KMS-11 (cell line): ENCODE results near the gene TAGLN2.
A peak's percentile ranks its signal among the peaks of the same experiment; 100 is the strongest.

ENCODE experiments used
- H2AFZ ChIP-seq: fragments of 200-600 bp; sonication (generic); 2 replicates; pipeline ENCODE4 v1.6.1; 2016; ENCODE audit warnings: antibody characterized with exemption, mixed run types, low read depth
- H3K27ac ChIP-seq: fragments of 200-600 bp; sonication (generic); 2 replicates; pipeline ENCODE4 v1.6.1; 2016; ENCODE audit warnings: mild to moderate bottlenecking, mixed run types
- H3K27me3 ChIP-seq: fragments of 200-600 bp; sonication (generic); 2 replicates; pipeline ENCODE4 v1.6.1; 2017; ENCODE audit warnings: mild to moderate bottlenecking, low read depth, mixed run types, moderate library complexity; ENCODE audit not compliant: insufficient read depth
- H3K36me3 ChIP-seq: fragments of 200-600 bp; sonication (generic); 2 replicates; pipeline ENCODE4 v1.6.1; 2017; ENCODE audit warnings: mild to moderate bottlenecking, mixed run types; ENCODE audit not compliant: insufficient read depth
- H3K4me1 ChIP-seq: fragments of 200-600 bp; sonication (generic); 2 replicates; pipeline ENCODE4 v1.6.1; 2016; ENCODE audit warnings: mild to moderate bottlenecking, low read depth, mixed run types; ENCODE audit not compliant: poor library complexity, severe bottlenecking
- H3K4me2 ChIP-seq: fragments of 200-600 bp; sonication (generic); 2 replicates; pipeline ENCODE4 v1.7.0; 2016; ENCODE audit warnings: mild to moderate bottlenecking, mixed run types
- H3K4me3 ChIP-seq: fragments of 200-600 bp; sonication (generic); IDR thresholded peaks from 2 replicates; pipeline ENCODE4 v1.6.1; 2017; ENCODE audit warnings: low read depth, low read length, mixed read lengths; ENCODE audit not compliant: insufficient read depth
- H3K79me2 ChIP-seq: fragments of 200-600 bp; sonication (generic); 2 replicates; pipeline ENCODE4 v1.6.1; 2016; ENCODE audit warnings: low read depth, mixed run types; ENCODE audit not compliant: insufficient read depth
- H3K9ac ChIP-seq: fragments of 200-600 bp; sonication (generic); 2 replicates; pipeline ENCODE4 v1.6.1; 2016; ENCODE audit warnings: mild to moderate bottlenecking, mixed run types
- H4K20me1 ChIP-seq: fragments of 200-600 bp; sonication (generic); 2 replicates; pipeline ENCODE4 v1.6.1; 2016; ENCODE audit warnings: mild to moderate bottlenecking, mixed run types; ENCODE audit not compliant: insufficient read depth
- CTCF ChIP-seq: fragments of 200-600 bp; sonication (generic); conservative IDR thresholded peaks from 2 replicates; pipeline ENCODE4 v1.6.1; 2017; ENCODE audit warnings: low read depth, mild to moderate bottlenecking, antibody characterized with exemption, low read length, moderate library complexity, mixed read lengths

TAGLN2 gene

DNA sequence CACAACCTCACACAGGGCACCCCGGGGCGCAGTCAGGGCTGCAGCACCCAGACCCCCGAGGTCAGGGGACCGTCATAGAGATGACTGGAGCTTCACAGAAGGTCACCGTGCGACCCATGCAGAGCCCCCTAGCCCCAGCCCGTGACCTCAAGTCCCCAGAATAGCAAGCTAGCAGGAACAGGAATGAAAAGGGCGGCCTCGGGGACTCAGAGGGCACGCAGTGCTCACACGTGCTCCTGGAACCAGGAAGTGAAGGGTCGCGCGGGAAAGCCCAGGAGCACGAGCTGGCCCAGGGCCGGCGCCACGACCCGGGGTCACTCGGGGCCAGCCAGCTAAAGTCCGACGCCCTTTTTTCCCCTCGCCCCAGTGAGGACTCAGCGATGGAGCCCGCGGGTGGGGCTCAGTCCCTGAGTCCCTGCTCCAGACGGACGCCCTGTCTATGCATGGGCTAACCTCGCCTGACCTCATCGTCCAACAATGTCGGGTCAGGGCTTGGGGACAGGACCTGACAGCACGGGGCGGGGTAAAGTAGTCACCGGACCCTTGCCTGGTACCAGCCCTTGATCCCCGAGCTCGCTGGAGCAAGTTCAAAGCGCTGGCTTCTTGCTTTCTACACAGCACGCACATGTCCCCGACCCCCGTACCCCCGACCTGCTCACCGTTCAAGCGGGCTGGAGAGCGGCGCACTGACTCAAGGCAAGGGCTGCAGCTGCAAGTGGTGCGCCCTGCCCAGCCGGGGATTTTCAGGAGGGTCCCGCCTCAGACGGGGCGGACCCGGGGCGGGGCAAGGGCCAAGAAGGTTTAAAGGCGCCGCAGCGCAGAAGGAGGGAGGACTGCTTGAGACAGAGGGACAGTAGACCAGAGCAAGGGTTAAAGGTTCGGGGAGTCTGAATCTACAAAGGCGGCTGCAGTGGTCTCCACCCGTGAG lies at the start of gene TAGLN2:
TSS of gene TAGLN2 (minus strand) at position 717 of the 928 bp plus-strand sequence. CDS start 4,998 bp downstream, outside the sequence.
- Histone ChIP-seq H3K9ac (peak within 1 kb of the TSS; percentile 98), H3K36me3 (peaks cover 8% of the 10 kb centered on the region; the same call in 1 of the 2 replicates), H3K79me2 (peaks cover 53% of the 10 kb centered on the region), H2AFZ (peak within 1 kb of the TSS; percentile 71), H3K27me3 (no peaks in the 10 kb centered on the region), H3K27ac (peak within 1 kb of the TSS; percentile 78), H3K4me3 (peak within 1 kb of the TSS; percentile 90), H3K4me1 (peaks cover 47% of the 10 kb centered on the region), H4K20me1 (peaks cover 39% of the 10 kb centered on the region), H3K4me2 (peak within 1 kb of the TSS; percentile 92)
- no peak; the same call in 1 of the 2 replicates for TF ChIP-seq CTCF

DNA sequence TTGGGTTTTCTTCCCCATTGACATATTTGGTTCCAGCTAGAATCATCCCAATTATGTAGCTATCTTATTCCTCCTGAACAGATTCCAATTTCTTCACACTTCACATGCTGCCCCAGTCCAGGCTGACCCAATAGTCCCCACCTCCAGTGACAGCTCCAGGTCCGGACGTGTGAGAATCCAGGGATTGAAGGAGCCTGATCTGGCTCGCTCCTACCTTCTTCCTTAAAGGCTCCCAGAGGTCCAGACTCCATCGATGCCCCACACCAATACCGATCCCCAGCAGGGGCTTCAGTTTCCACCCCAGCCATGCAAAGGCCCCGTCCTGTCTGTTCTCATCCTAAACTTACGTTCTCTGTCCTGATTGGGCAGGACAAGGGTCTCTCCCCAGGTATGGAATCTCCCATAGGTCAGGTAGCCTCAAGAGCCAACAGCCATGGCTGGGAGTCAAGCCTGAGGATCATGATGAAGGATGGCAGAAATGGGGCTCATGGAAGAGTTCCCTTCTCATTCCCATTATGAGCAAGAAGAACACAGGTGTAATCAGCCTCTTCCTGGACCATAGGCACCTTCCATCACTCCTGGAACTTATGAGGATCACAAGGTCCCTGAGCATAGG lies 49.2 kb upstream of the TAGLN2 start:
- H3K9ac ChIP-seq: no peak overlapping the region
- H4K20me1 ChIP-seq: no peaks in the 10 kb centered on the region
- H3K27me3 ChIP-seq: no peaks in the 10 kb centered on the region
- H3K4me2 ChIP-seq: no peak overlapping the region
- H3K36me3 ChIP-seq: no peaks in the 10 kb centered on the region
- H3K4me3 ChIP-seq: no peak overlapping the region
- no peaks in the 10 kb centered on the region for H3K4me1 ChIP-seq
- no peak for TF ChIP-seq CTCF
- no peak overlapping the region for H3K27ac ChIP-seq
- H2AFZ ChIP-seq: no peak overlapping the region
- no peaks in the 10 kb centered on the region for H3K79me2 ChIP-seq

- Histone ChIP-seq H3K9ac (no peak overlapping the region), H3K27me3 (no peaks in the 10 kb centered on the region), H3K4me2 (no peak overlapping the region), H3K4me1 (no peaks in the 10 kb centered on the region), H3K79me2 (no peaks in the 10 kb centered on the region), H4K20me1 (no peaks in the 10 kb centered on the region), H3K4me3 (no peak overlapping the region), H3K36me3 (no peaks in the 10 kb centered on the region), H2AFZ (no peak overlapping the region), H3K27ac (no peak overlapping the region)
- TF ChIP-seq CTCF: no peak
These were observed 48.1 kb upstream of the TAGLN2 start for GRCh38 chr1:159973350-159973940.

DNA sequence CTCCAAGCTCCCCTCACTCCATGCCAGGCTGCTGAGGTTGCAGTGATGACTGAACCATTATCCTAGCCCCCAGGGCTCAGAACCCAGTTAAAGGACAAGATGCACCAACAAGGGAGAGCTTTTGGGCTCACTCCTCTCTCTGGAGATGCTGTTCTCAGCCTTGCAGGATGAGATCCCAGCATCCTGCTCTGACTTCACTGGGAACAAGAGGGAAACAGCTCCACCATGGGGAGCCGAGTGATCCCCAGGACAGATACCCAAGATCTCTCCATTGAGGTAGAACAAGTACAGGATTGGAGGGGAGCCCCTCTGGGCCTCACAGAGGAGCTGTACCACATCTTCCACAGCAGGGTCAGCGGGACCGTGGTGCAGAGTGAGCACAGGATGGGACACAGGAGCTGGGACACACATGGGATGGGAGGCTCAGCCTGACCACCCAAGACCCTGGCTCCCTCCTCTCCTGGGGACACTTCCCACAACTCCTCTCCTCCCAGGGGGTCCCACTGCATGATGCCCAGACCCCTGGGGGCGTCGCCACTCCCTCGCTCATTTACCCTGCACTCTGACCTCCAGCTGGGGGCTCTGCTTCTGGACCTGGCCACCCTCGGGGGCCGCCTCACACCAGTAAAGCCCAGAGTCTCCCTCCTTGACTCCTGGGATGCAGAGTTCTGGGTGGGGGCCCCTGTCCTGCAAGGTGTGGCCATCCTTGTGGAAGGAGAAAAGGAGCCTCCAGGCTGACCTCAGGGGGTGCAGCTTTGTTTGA lies 47.3 kb upstream of the TAGLN2 start:
- Histone ChIP-seq H2AFZ (no peak overlapping the region), H3K79me2 (no peaks in the 10 kb centered on the region), H3K27me3 (no peaks in the 10 kb centered on the region), H3K4me1 (no peaks in the 10 kb centered on the region), H3K4me3 (no peak overlapping the region), H3K4me2 (no peak overlapping the region), H3K36me3 (no peaks in the 10 kb centered on the region), H4K20me1 (no peaks in the 10 kb centered on the region), H3K27ac (no peak overlapping the region), H3K9ac (no peak overlapping the region)
- no peak for TF ChIP-seq CTCF
